ENCODE results near the gene CD8B.
"Not testable (repeated sequence)": the region's sequence is repeated elsewhere in the genome, so short reads cannot be mapped to it uniquely, and the experiment has no call there.

The CD8B gene

DNA sequence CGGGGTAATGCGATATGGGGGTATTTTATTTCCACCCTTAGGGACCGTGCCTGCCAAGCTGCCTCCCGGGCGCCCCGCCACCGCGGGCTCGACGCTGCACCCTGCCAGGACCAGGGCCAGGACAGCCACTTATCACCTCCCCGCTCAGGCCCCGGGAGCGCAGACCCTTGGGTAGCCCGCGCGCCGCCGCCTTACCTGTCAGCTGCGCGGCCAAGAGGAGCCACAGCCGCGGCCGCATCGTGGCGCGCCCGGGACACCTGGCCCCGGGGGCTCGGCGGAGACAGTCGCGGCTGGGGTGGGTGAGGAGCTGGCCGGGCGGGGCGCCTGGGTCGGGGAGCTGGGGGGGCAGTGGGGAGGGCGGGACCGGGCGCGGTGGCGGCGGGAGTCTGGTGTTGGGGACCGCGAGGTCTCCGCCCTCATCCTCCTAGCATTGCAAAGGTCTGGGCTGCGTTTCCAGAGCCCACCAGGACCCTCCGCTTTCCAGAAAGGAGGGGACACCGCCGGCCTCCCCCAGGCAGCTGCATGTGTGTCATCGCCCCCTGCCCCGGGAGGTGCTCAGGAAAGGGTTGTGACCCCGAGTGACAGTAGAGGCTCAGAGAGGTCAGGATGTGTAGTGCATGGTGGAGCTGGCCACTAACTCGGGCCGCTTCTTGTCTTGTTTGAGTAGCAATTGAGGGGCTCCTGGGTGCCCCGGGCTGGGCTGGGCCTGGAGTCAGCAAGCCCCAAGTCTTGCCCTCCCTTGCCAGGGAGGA is at the start of gene CD8B:
Gene CD8B, minus strand, starts transcription at position 259 of the 752 bp plus-strand sequence. Its CDS starts 21 bp downstream, at position 238.
- DNase-seq, result not testable (repeated sequence)

DNA sequence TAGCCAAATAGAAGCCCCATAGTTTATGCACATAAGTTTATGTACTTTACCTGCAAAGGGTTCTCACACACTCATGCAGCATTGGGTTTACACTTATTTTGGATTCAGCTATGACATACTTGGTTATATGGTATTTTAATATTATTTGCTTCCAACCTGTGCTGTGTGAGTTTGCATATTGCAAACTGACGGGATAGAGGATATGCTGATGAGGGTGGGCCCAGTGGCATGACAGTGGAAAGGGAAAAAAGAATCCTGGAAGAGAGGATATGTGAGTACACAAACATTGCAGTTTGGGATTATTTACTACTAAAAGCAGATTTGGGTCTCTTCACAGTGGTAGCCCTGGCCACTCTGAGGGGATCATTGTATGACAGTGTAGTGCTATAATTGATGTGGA is 44.2 kb upstream of the CD8B start:
- not testable (repeated sequence) for DNase-seq

DNA sequence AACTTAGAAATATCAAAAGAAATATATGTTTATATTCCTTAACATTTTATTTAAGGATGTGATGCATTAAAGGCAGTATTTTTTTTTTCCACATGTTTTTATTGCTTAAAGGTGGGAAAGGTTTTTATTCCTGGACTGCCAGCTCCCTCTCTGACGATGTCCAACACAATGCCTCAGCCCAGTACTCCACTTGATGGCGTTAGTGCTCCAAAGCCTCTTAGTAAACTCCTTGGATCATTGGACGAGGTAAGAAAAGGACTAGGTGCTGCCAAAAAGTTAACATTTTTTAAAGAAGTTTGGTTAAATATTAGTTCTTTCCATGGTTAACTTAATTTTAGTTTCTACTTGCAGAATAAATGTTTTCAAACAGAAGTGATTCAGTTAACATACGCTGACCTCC is 39.0 kb upstream of the CD8B start:
- not testable (repeated sequence) for DNase-seq

DNA sequence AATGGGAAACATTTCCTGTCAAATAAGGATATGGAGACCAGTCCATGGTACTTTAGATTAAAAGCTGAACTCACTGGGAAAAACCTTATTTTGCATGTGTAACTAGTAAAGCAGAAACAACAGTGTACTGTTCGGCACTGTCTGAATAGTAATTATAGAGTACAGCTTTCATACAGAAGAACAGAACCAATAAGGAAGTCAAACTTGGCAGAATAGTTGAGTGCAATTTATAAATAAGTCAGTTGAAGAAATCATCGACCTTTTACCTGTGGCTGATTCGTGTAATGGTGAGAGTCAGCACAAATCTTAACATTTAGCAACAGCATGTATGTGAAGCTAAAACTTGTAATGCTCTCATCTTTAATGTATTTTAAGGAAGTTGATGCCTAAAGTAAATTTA is 24.3 kb upstream of the CD8B start:
- DNase-seq, result not testable (repeated sequence)

DNA sequence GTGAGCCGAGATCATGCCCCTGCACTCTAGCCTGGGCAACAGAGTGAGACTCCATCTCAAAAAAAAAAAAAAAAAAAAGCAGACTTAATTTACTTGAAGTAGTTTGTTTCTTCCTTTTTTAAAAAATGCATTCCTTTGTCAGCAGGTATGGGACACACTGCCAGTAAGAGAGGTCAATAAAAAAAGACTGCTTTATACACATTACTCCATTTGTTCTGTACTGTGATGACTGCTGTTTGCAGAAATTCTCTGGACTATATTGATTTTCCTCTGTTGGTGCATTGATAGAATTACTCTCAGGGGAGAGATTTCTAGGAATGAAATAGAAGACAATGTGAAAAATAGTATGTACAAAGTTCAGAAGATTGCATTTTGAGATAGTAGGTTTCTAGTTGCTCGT is 21.2 kb upstream of the CD8B start:
- not testable (repeated sequence) for DNase-seq

- DNase-seq, result not testable (repeated sequence)
Observed at GRCh38 chr2:86882118-86882665, 20.5 kb upstream of the CD8B start.

DNA sequence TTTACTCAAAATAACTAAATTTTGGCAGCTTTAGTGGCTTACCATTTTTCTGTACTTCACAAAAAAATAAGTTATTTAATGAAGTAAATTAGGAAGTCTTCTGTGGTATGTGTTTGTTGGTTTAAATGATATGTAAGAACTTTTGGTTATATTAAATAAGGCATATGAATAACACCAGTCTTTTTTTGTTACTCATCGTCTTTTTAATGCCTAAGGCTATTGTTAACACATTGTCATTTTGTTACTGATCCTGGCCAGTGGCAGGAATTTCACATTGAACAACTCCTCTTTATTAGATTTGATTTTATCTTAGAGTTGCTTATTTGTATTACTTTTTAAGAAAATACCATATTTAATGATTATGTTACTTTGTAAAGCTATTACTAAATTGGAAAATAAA is 17.3 kb upstream of the CD8B start:
- DNase-seq, result not testable (repeated sequence)

- DNase-seq, result not testable (repeated sequence)
Observed at GRCh38 chr2:86870941-86871340, 9.3 kb upstream of the CD8B start.

DNA sequence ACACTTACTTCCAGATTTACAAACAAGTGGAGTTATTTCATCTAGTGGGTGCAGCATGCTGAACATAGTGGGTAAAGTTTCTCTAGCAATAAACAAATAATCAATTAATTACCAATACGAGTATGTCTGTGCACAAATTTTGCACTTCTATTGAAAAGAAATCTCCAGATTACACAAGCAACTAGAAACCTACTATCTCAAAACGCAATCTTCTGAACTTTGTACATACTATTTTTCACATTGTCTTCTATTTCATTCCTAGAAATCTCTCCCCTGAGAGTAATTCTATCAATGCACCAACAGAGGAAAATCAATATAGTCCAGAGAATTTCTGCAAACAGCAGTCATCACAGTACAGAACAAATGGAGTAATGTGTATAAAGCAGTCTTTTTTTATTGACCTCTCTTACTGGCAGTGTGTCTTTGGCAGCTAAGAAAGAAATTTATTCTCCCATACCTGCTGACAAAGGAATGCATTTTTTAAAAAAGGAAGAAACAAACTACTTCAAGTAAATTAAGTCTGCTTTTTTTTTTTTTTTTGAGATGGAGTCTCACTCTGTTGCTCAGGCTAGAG is 7.3 kb upstream of the CD8B start:
- not testable (repeated sequence) for DNase-seq

GRCh38 chr2:86862380-86862703 is 656 bp upstream of the CD8B start:
- DNase-seq, result not testable (repeated sequence)

- not testable (repeated sequence) for DNase-seq
Observed at GRCh38 chr2:86861175-86861574, 511 bp downstream of the CD8B start.

DNA sequence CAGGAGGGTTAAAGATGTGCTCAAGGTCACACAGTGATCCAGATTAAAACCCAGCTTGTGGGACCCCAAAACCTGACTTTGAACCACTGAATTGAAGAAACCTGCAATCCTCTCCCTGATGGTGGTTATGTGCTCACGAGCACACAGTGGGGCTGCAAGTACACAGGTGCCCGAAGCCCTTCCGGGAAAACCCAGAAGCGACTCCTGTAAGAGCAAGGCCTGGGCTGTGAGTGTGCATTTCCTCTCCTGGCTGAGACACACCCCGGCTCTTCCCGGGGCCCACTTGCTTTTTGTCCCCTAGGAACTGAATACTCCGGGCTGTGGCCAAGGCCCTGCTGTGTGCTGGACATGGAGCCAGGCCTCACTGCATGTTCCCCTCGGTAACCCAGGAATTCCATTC is 1.1 kb downstream of the CD8B start:
- DNase-seq, result not testable (repeated sequence)

DNA sequence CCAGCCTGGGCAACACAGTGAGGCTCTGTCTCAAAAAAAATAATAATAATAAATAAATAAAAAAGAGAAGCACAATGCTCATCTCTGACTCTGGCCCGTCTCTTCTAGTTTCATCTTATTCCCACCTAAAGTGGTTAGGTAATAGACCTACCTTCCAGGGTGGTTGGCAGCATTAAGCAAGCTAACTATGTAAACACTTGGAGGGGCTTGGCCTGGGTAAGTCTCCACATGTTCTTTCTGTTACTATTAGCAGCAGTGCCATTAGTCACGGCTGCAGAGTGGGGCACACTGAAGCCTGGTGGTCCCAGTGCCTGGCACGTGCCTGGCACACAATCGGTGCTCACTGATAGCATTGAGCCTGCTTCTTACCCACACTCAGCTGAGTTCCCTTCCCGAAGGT is 4.0 kb downstream of the CD8B start:
- not testable (repeated sequence) for DNase-seq

GRCh38 chr2:86856498-86856897 is 5.2 kb downstream of the CD8B start:
- not testable (repeated sequence) for DNase-seq

DNA sequence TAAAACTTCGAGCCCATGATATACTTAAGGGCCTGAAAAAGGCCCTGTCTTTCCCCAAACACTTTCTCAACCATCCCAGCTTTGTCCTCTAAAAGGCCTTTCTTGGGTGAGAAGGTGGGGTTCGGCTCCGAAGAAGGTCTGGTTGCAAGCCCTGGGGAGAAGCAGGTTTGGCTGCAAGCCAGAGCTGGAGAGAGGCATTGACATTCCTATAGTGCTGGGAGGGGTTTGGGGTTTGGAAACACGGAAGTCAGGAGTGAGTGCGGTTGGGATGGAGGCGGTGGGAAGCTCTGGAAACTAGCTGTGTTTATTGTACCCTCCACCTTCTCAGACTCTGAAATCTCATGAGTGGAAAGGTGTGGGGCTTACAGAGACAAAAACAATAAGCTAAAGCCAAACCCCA is 5.7 kb downstream of the CD8B start:
- DNase-seq, result not testable (repeated sequence)

- not testable (repeated sequence) for DNase-seq
Observed at GRCh38 chr2:86851581-86851980, 10.1 kb downstream of the CD8B start.

DNA sequence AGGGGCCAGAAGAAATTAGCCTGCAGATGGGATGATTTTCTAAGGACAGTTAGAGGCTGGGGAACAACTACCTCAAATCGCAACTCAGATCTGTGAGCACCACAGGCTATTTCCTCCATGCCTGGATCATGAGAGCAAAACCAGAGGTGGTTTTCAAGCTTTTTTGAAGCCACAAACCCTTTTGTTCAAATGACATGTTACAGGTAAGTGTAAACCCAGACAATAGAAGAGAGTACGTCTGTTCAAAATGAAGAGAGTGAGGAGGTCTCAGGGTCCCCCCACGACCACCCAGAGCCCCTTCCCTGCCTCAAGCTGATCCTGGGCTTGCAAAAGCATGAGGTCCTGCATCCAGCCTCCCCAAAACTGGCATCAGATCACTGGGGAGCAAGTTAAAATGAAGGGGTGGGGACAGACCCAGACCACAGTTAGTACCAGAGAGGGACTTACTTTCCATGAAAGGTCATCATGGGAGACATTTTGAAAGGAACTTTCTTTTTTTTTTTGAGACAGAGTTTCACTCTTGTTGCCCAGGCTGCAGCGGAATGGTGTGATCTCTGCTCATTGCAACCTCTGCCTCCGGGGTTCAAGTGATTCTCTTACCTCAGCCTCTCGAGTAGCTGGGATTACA is 19.0 kb downstream of the CD8B start:
- not testable (repeated sequence) for DNase-seq

DNA sequence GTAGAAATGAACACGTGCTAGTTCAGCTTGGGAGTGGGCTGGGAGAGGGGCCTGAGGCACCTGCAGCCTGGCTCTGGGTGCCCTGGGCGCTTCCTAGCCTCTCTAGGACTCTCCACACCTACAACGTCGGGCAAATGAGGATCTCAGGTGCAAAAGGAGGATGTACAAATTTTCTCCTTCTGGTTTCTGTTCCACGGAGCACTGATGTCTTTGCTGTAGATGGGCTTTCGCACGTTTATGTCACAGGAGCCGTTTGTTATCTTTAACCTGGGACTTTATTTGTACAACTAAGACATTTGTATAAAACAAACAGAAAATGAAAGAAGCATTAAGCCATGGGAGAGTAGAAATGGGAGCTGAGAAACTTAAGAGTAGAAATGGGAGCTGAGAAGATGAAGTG is 20.4 kb downstream of the CD8B start:
- not testable (repeated sequence) for DNase-seq

- DNase-seq, result not testable (repeated sequence)
Observed at GRCh38 chr2:86839871-86840548, 21.7 kb downstream of the CD8B start.

DNA sequence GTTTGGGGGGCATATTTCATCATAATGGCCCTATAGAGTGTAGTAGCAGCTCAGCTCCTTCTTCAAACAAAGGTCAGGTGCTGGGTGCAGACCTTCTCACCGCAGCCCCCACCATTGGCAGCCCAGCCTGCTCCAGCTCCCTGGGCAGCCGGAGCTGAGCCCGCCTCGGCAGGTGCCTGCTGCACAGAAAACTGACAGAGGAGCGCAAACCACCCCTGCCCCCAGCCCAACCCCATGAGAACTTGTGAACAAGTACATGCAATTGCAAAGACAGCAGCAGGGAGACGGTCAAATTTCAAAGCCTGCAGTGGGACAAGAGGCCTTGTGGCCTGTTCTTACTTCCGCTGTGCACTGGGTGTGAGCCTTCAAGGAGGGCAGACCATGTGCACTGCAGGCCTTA is 22.2 kb downstream of the CD8B start:
- DNase-seq, result not testable (repeated sequence)

DNA sequence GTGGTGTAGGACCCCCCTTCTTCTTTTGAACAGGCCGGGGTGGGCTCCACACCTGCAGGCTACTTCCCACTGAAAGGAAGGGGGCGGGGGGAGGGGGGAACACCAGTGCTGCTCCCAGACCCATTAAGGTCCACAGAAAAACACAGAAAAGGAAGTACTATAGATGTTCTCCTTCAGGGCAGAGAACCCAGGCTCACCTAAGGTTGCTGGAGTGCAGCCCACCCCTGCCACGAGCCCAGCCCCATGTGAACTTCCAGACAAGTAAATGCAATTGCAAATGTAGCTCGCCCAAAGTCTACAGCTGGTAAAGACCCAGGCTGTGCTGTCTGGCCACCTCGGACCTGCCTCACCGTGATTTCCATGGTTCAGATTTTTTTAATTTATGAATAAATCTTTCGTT is 24.0 kb downstream of the CD8B start:
- DNase-seq, result not testable (repeated sequence)

GRCh38 chr2:86836915-86837695 is 24.6 kb downstream of the CD8B start:
- DNase-seq, result not testable (repeated sequence)

Data from NCI-H1436 treated with DMSO at 0.1 percent for 48 hours (cell line).